Kidney (tissue), 14 donors: Measurements from ENCODE around the gene FAM209A. TPM values are rescaled to one million over a fixed set of nuclear protein-coding genes. Genes with fewer than 3 reads are reported as not detected.
"Not testable (repeated sequence)": the region's sequence is repeated elsewhere in the genome, so short reads cannot be mapped to it uniquely, and the experiment has no call there.

Experiments
- DNase-seq, 5 donors: peaks; one replicate each; pipeline ENCODE4 v3.0.0-alpha.2; 2013 to 2020
- FAIRE-seq: peaks from 2 replicates; lab custom pipeline; 2012; peaks lifted over from hg19 to GRCh38; lab: Jason Lieb, UNC
- H3K27ac ChIP-seq, 2 donors: one replicate each; pipeline ENCODE4 v1.7.0; 2013; ENCODE audit warnings: low read depth in 2 of 2, low read length in 2 of 2, inconsistent platforms in 1 of 2
- H3K27me3 ChIP-seq: one replicate; pipeline ENCODE4 v1.7.1; 2013; ENCODE audit warnings: low read length, inconsistent platforms; ENCODE audit not compliant: control insufficient read depth, insufficient read depth
- H3K36me3 ChIP-seq, 3 donors: one replicate each; pipeline versions ENCODE4 v1.7.0 to v1.7.1; 2013; ENCODE audit warnings: low read length in 3 of 3, control low read depth in 1 of 3, inconsistent platforms in 1 of 3; ENCODE audit not compliant: insufficient read depth in 3 of 3, control insufficient read depth in 2 of 3
- H3K4me1 ChIP-seq, 3 donors: one replicate each; pipeline versions ENCODE4 v1.7.0 to v1.7.1; 2013; ENCODE audit warnings: low read length in 3 of 3, inconsistent platforms in 1 of 3, low read depth in 1 of 3; ENCODE audit not compliant: control insufficient read depth in 2 of 3, insufficient read depth in 2 of 3
- H3K4me3 ChIP-seq, 3 donors: one replicate each; pipeline versions ENCODE4 v1.7.0 to v1.8.1; 2013; ENCODE audit warnings: low read length in 3 of 3, control low read depth in 1 of 3, inconsistent platforms in 1 of 3
- H3K9ac ChIP-seq, 3 donors: one replicate each; pipeline versions ENCODE4 v1.7.0 to v1.7.1; 2013; ENCODE audit warnings: low read length in 3 of 3, control low read depth in 1 of 3, inconsistent platforms in 1 of 3
- H3K9me3 ChIP-seq, 3 donors: one replicate each; pipeline versions ENCODE4 v1.7.0 to v1.7.1; 2013; ENCODE audit warnings: low read length in 3 of 3, control low read depth in 1 of 3, inconsistent platforms in 1 of 3; ENCODE audit not compliant: control insufficient read depth in 2 of 3, insufficient read depth in 1 of 3
- intact Hi-C: fragments of 100-400 bp; cut with DNase I; formaldehyde crosslinking; loops from one replicate; pipeline ENCODE4 v1.11.1; 2022
- polyA plus RNA-seq: library from polyadenylated mRNA; stranded (reverse); fragments of 350-450 nt; fragmentation: Illumina TruSeq; extraction: RNeasy Lipid Tissue Mini Kit (QIAGEN cat#74804); gene quantifications from one replicate; pipeline ENCODE4 v1.2.3, GENCODE V29; 2014; ENCODE audit warnings: low read depth, low replicate concordance; ENCODE audit not compliant: insufficient read depth
- total RNA-seq: library from RNA; stranded (reverse); fragmentation: NEBNext Ultra II Directional; extraction: Animal tissue kit (Norgen Biotek cat#: 25700); gene quantifications from one replicate; pipeline ENCODE4 v1.2.1, GENCODE V29; 2021
- TF ChIP-seq, protein P1 (sequence below): IDR thresholded peaks from 3 replicates; pipeline ENCODE4 v1.5.1; 2012; ENCODE audit warnings: mild to moderate bottlenecking, moderate library complexity, borderline replicate concordance; ENCODE audit not compliant: insufficient read depth; ENCODE audit errors: extremely low read depth
- donor health status: control.
- donor health status: control.
- donor health status: control.
- donor health status: control.
- donor health status: control.
- donor health status: DM: yes; HTN: yes; CAD: no.
- donor health status: Normal renal cell carcinoma (clear cell type).

FAM209A gene
- total and polyA plus RNA-seq, 2 donors from 2014 or later = 0.38 TPM; not detected in 1

DNA sequence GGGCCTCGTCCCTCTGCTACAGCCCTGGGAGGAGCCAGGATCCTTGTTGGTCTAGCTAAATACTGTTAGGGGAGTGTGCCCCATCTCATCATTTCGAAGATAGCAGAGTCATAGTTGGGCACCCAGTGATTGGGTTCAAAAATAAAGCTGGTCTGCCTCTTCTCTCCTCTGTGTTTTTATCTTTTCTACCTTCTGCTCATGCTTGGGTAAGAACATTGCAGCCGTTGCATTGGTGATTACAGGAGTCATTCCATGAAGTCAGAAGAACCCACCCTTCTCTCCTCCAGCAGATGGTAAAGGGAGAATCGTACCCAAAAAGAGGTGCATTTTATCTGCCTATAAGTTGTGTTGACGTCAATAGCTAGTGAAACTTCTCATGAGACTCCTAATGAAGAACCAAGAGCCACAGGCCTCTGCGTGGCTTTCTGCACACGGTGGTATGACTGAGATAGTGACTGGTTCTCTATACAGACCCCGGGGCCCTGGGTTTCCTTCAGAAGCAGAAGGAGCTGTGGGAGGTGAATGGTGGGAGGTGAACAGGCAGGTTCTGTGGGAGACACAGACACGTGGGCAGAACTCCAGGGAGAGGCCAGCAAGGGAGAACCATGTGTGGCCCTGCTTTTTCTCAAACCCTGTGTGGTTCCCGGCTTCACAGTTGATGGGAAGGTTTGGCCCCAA is 5.7 kb upstream of the FAM209A start:
- FAIRE-seq = no peak
- Histone ChIP-seq H3K9ac (no peak overlapping the region), H3K27ac (no peak overlapping the region), H3K4me1 (no peaks in the 10 kb centered on the region), H3K9me3 (peaks cover 0 to 18% (median 2%) of the 10 kb centered on the region in 3 donors), H3K4me3 (no peak overlapping the region), H3K27me3 (no peaks in the 10 kb centered on the region), H3K36me3 (peaks cover 0 to 35% (median 25%) of the 10 kb centered on the region in 3 donors)
- intact Hi-C loops = no loop called here
- no peak for DNase-seq
- TF ChIP-seq, protein P1, sequence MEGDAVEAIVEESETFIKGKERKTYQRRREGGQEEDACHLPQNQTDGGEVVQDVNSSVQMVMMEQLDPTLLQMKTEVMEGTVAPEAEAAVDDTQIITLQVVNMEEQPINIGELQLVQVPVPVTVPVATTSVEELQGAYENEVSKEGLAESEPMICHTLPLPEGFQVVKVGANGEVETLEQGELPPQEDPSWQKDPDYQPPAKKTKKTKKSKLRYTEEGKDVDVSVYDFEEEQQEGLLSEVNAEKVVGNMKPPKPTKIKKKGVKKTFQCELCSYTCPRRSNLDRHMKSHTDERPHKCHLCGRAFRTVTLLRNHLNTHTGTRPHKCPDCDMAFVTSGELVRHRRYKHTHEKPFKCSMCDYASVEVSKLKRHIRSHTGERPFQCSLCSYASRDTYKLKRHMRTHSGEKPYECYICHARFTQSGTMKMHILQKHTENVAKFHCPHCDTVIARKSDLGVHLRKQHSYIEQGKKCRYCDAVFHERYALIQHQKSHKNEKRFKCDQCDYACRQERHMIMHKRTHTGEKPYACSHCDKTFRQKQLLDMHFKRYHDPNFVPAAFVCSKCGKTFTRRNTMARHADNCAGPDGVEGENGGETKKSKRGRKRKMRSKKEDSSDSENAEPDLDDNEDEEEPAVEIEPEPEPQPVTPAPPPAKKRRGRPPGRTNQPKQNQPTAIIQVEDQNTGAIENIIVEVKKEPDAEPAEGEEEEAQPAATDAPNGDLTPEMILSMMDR = no peak

DNA sequence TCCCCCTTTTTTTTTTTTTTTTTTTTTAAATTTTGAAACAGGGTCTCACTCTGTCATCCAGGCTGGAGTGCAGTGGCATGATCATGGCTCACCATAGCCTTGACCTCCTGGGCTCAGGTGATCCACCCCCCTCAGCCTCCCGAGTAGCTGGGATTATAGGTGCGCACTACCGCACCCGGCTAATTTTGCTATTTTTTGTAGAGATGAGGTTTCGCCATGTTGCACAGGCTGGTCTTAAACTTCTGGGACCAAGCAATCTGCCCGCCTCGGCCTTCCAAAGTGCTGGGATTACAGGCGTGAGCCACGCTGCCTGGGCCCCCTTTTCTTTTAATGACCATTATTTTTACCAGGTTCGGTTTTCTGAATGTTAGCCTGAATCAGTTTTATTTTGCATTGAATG is 5.0 kb upstream of the FAM209A start:
- Histone ChIP-seq H3K27ac (no peak overlapping the region), H3K4me1 (no peaks in the 10 kb centered on the region), H3K27me3 (no peaks in the 10 kb centered on the region), H3K4me3 (no peak overlapping the region), H3K36me3 (peaks cover 0 to 33% (median 25%) of the 10 kb centered on the region in 3 donors), H3K9ac (no peak overlapping the region), H3K9me3 (peaks cover 0 to 18% (median 2%) of the 10 kb centered on the region in 3 donors)
- DNase-seq (no peak), FAIRE-seq (no peak)
- TF ChIP-seq, protein P1 = no peak
- intact Hi-C loops = no loop called here

GRCh38 chr20:56520180-56520579 is 4.4 kb upstream of the FAM209A start:
- H3K4me1 ChIP-seq = no peaks in the 10 kb centered on the region
- H3K4me3 ChIP-seq = no peak overlapping the region
- TF ChIP-seq, protein P1 = no peak
- peaks cover 0 to 18% (median 2%) of the 10 kb centered on the region in 3 donors for H3K9me3 ChIP-seq
- H3K9ac ChIP-seq = no peak overlapping the region
- no peaks in the 10 kb centered on the region for H3K27me3 ChIP-seq
- intact Hi-C loops = no loop called here
- no peak overlapping the region for H3K27ac ChIP-seq
- DNase-seq (no peak), FAIRE-seq (no peak)
- H3K36me3 ChIP-seq = peaks cover 0 to 33% (median 25%) of the 10 kb centered on the region in 3 donors

GRCh38 chr20:56520746-56521354 is 3.7 kb upstream of the FAM209A start:
- H3K27ac ChIP-seq, intact Hi-C loops, H3K27me3 ChIP-seq, DNase-seq, H3K4me3 ChIP-seq, H3K9ac ChIP-seq, FAIRE-seq, H3K4me1 ChIP-seq: not testable (repeated sequence)
- Histone ChIP-seq H3K9me3 (peaks cover 0 to 18% (median 2%) of the 10 kb centered on the region in 3 donors), H3K36me3 (peaks cover 0 to 33% (median 25%) of the 10 kb centered on the region in 3 donors)
